ENCODE data around the gene CEP57L1.
"Not testable (repeated sequence)": the region's sequence is repeated elsewhere in the genome, so short reads cannot be mapped to it uniquely, and the experiment has no call there.

The CEP57L1 gene

GRCh38 chr6:109139109-109139508, 43.8 kb downstream of the CEP57L1 start:
- in situ Hi-C loops (cut with MboI; ENCODE audit: low pct_unique_long_range_greater_than_20kb, low sequenced_read_pairs, unreplicated experiment), result no loop called here
- no peak for TF ChIP-seq CTCF (IDR thresholded peaks at IDR 0.05; ENCODE audit: extremely low read depth, insufficient read depth, missing control alignments)
- no peak for DNase-seq (ENCODE audit: low spot score)

- in situ Hi-C loops (cut with MboI; ENCODE audit: low pct_unique_long_range_greater_than_20kb, low sequenced_read_pairs, unreplicated experiment), result not testable (repeated sequence)
These were observed 46.8 kb downstream of the CEP57L1 start for GRCh38 chr6:109142067-109142466.

GRCh38 chr6:109143191-109143590, 47.9 kb downstream of the CEP57L1 start:
- in situ Hi-C loops (cut with MboI; ENCODE audit: low pct_unique_long_range_greater_than_20kb, low sequenced_read_pairs, unreplicated experiment), result no loop called here
- no peak for TF ChIP-seq CTCF (IDR thresholded peaks at IDR 0.05; ENCODE audit: extremely low read depth, insufficient read depth, missing control alignments)
- DNase-seq (ENCODE audit: low spot score), result no peak

More at GRCh38 chr6:109142067-109142466, 46.8 kb downstream of the CEP57L1 start:
- DNase-seq (ENCODE audit: low spot score), result not testable (repeated sequence)

GRCh38 chr6:109148251-109148650, 52.9 kb downstream of the CEP57L1 start:
- in situ Hi-C loops (cut with MboI; ENCODE audit: low pct_unique_long_range_greater_than_20kb, low sequenced_read_pairs, unreplicated experiment); DNase-seq (ENCODE audit: low spot score): not testable (repeated sequence)

GRCh38 chr6:109148716-109149115, 53.4 kb downstream of the CEP57L1 start:
- in situ Hi-C loops (cut with MboI; ENCODE audit: low pct_unique_long_range_greater_than_20kb, low sequenced_read_pairs, unreplicated experiment); DNase-seq (ENCODE audit: low spot score): not testable (repeated sequence)

GRCh38 chr6:109153752-109154151, 58.4 kb downstream of the CEP57L1 start:
- no peak for DNase-seq (ENCODE audit: low spot score)
- TF ChIP-seq CTCF (IDR thresholded peaks at IDR 0.05; ENCODE audit: extremely low read depth, insufficient read depth, missing control alignments), result no peak
- in situ Hi-C loops (cut with MboI; ENCODE audit: low pct_unique_long_range_greater_than_20kb, low sequenced_read_pairs, unreplicated experiment), result no loop called here

- in situ Hi-C loops (cut with MboI; ENCODE audit: low pct_unique_long_range_greater_than_20kb, low sequenced_read_pairs, unreplicated experiment), result no loop called here
- no peak for DNase-seq (ENCODE audit: low spot score)
- TF ChIP-seq CTCF (IDR thresholded peaks at IDR 0.05; ENCODE audit: extremely low read depth, insufficient read depth, missing control alignments), result no peak
These were observed 69.0 kb downstream of the CEP57L1 start for GRCh38 chr6:109164331-109164730.

GRCh38 chr6:109165392-109165974, 70.2 kb downstream of the CEP57L1 start:
- no peak for TF ChIP-seq CTCF (IDR thresholded peaks at IDR 0.05; ENCODE audit: extremely low read depth, insufficient read depth, missing control alignments)
- in situ Hi-C loops (cut with MboI; ENCODE audit: low pct_unique_long_range_greater_than_20kb, low sequenced_read_pairs, unreplicated experiment), result no loop called here
- DNase-seq (ENCODE audit: low spot score), result no peak

Measured in GM13977 (cell line).